HepG2 (cell line): ENCODE data around the gene RPS6KC1. TPM values are rescaled to one million over a fixed set of nuclear protein-coding genes. Genes with fewer than 3 reads are reported as not detected.

Source experiments
- AKNA ChIP-seq: sonication (generic); formaldehyde crosslinking; IDR thresholded peaks from 2 replicates; pipeline ENCODE4 v1.4.0; 2020; ENCODE audit warnings: missing genetic modification reagents, borderline replicate concordance
- ATF6 ChIP-seq: sonication (generic); formaldehyde crosslinking; conservative IDR thresholded peaks from 2 replicates; pipeline ENCODE4 v1.4.0; 2020; ENCODE audit warnings: missing genetic modification reagents
- CHD4 ChIP-seq: fragments of 200-600 bp; sonication (generic); IDR thresholded peaks from 2 replicates; pipeline ENCODE4 v1.7.0; 2017; ENCODE audit warnings: mild to moderate bottlenecking, low read length, borderline replicate concordance
- CSRNP1 ChIP-seq: sonication (generic); formaldehyde crosslinking; IDR thresholded peaks from 2 replicates; pipeline ENCODE4 v1.8.1; 2023; ENCODE audit warnings: mild to moderate bottlenecking, missing genetic modification reagents
- FOXO4 ChIP-seq: sonication (generic); formaldehyde crosslinking; conservative IDR thresholded peaks from 2 replicates; pipeline ENCODE4 v1.8.1; 2023; ENCODE audit warnings: missing genetic modification reagents
- NFRKB ChIP-seq: fragments of 450-650 bp; IDR thresholded peaks from 2 replicates; pipeline ENCODE4 v1.6.1; 2017
- PHF8 ChIP-seq: sonication (generic); formaldehyde crosslinking; IDR thresholded peaks from 2 replicates; pipeline ENCODE4 v1.5.0; 2020; ENCODE audit warnings: missing genetic modification reagents
- RCOR2 ChIP-seq: IDR thresholded peaks from 2 replicates; pipeline ENCODE4 v1.6.1; 2016; ENCODE audit warnings: missing biosample characterization, missing genetic modification reagents
- SAFB2 ChIP-seq: sonication (generic); formaldehyde crosslinking; IDR thresholded peaks from 2 replicates; pipeline ENCODE4 v1.5.1; 2020; ENCODE audit warnings: missing genetic modification reagents, low read depth, mild to moderate bottlenecking, borderline replicate concordance
- SOX6 ChIP-seq, 2 experiments: fragments of 450-650 bp in 1 of 2; sonication (generic) in 1 of 2; formaldehyde crosslinking in 1 of 2; IDR thresholded peaks; 2 replicates each; pipeline versions ENCODE4 v1.4.0 to v1.6.1; 2017 to 2020; ENCODE audit warnings: antibody characterized with exemption in 1 of 2, mild to moderate bottlenecking in 1 of 2, missing genetic modification reagents in 1 of 2
- TBX3 ChIP-seq: fragments of 450-650 bp; IDR thresholded peaks from 2 replicates; pipeline ENCODE4 v1.6.1; 2017; ENCODE audit warnings: antibody characterized with exemption, mild to moderate bottlenecking, inconsistent platforms, borderline replicate concordance
- ZBTB4 ChIP-seq: sonication (generic); formaldehyde crosslinking; IDR thresholded peaks from 2 replicates; pipeline ENCODE4 v1.4.0; 2020; ENCODE audit warnings: missing genetic modification reagents, mild to moderate bottlenecking, borderline replicate concordance
- ZNF563 ChIP-seq: sonication (generic); formaldehyde crosslinking; IDR thresholded peaks from 2 replicates; pipeline ENCODE4 v1.8.0; 2022; ENCODE audit warnings: mild to moderate bottlenecking, moderate library complexity, missing genetic modification reagents
- polyA plus RNA-seq, 8 experiments: library from polyadenylated mRNA; depleted of rRNA in 3 of 8; stranded (reverse) in 7 of 8; unstranded in 1 of 8; fragments of >200 nt; fragmentation: Illumina TruSeq in 4 of 8; extraction: Trizol in 4 of 8; gene quantifications; 2 replicates each; pipeline versions ENCODE4 v1.2.1 to v1.2.3, GENCODE V29; 2011 to 2016; ENCODE audit warnings: low read depth in 4 of 8, missing spikeins in 1 of 8, mixed read lengths in 1 of 8; ENCODE audit not compliant: insufficient read depth in 1 of 8
- total RNA-seq, 5 experiments: library from RNA; depleted of rRNA; stranded (reverse); fragments of >200 nt; fragmentation: Illumina TruSeq; extraction: Trizol; gene quantifications; 2 replicates each; pipeline ENCODE4 v1.2.3, GENCODE V29; 2016; ENCODE audit warnings: low read depth in 1 of 5

Gene RPS6KC1
- total and polyA plus RNA-seq, 2 of the 13 experiments (the other 11 are each of a cell fraction or from before 2014, with no cell fraction given), result 11.0 to 25.2 TPM

- no peak for TF ChIP-seq ZNF563 (CRISPR knock-in tag)
- no peak for TF ChIP-seq ZBTB4
- TF ChIP-seq PHF8 (CRISPR knock-in tag), result no peak
- TF ChIP-seq ATF6, result no peak
- no peak for TF ChIP-seq SAFB2 (CRISPR knock-in tag)
- no peak for TF ChIP-seq RCOR2
- no peak for TF ChIP-seq AKNA (CRISPR knock-in tag)
- no peak for TF ChIP-seq FOXO4 (CRISPR knock-in tag)
- TF ChIP-seq CSRNP1 (CRISPR knock-in tag), result no peak
- no peak for TF ChIP-seq NFRKB
- TF ChIP-seq CHD4, result no peak
- TF ChIP-seq SOX6 (IDR thresholded peaks at IDR 0.05), result no peak
- no peak for TF ChIP-seq SOX6 (CRISPR knock-in tag; IDR thresholded peaks at IDR 0.05)
- no peak for TF ChIP-seq TBX3
Observed at GRCh38 chr1:213260311-213261075, 209.5 kb downstream of the RPS6KC1 start (continued).
